CD4-positive, alpha-beta memory T cell (primary cell): ENCODE results near the gene STEAP2. TPM values are rescaled to one million over a fixed set of nuclear protein-coding genes. Genes with fewer than 3 reads are reported as not detected.
A peak's percentile ranks its signal among the peaks of the same experiment; 100 is the strongest.

ENCODE experiments used
- CTCF ChIA-PET: fragments of 350-600 bp; sonication (Branson Sonifier 250); formaldehyde crosslinking; loops from one replicate; lab custom pipeline; 2021; ENCODE audit warnings: inconsistent platforms; ENCODE audit not compliant: partially characterized antibody; lab: Charles Lee
- POLR2A ChIA-PET: fragments of 350-600 bp; sonication (Branson Sonifier 250); formaldehyde crosslinking; loops from one replicate; lab custom pipeline; 2021; ENCODE audit not compliant: partially characterized antibody; lab: Charles Lee
- DNase-seq, 5 donors: peaks; one replicate each; pipeline versions ENCODE4 v3.0.0 to v3.0.0-alpha.2; 2020 to 2022; ENCODE audit warnings: mixed read lengths in 1 of 5
- H3K27ac ChIP-seq: one replicate; pipeline ENCODE4 v1.7.0; 2013; ENCODE audit warnings: low read depth, low read length
- H3K27me3 ChIP-seq: 2 replicates; pipeline ENCODE4 v1.7.0; 2013; ENCODE audit warnings: mild to moderate bottlenecking, low read length, moderate library complexity; ENCODE audit not compliant: insufficient read depth
- H3K36me3 ChIP-seq: 2 replicates; pipeline ENCODE4 v1.7.0; 2013; ENCODE audit warnings: mild to moderate bottlenecking, low read length, moderate library complexity; ENCODE audit not compliant: insufficient read depth
- H3K4me1 ChIP-seq: 2 replicates; pipeline ENCODE4 v1.7.0; 2013; ENCODE audit warnings: mild to moderate bottlenecking, low read length, moderate library complexity; ENCODE audit not compliant: insufficient read depth
- H3K4me3 ChIP-seq, 2 donors: one replicate each; pipeline ENCODE4 v1.7.0; 2013; ENCODE audit warnings: low read length in 2 of 2, mild to moderate bottlenecking in 1 of 2
- H3K9me3 ChIP-seq, 2 donors: one replicate each; pipeline ENCODE4 v1.7.0; 2013; ENCODE audit warnings: low read length in 2 of 2, control low read depth in 1 of 2; ENCODE audit not compliant: control insufficient read depth in 1 of 2
- H3K27ac Mint-ChIP-seq, 7 donors: one replicate each; pipeline ENCODE4 v1.8.0; 2020 to 2021; ENCODE audit warnings: mixed read lengths in 7 of 7, mild to moderate bottlenecking in 6 of 7, inconsistent platforms in 3 of 7, moderate library complexity in 3 of 7
- H3K27me3 Mint-ChIP-seq, 2 donors: one replicate each; pipeline ENCODE4 v1.8.0; 2020 to 2021; ENCODE audit warnings: mixed read lengths in 2 of 2
- H3K36me3 Mint-ChIP-seq, 2 donors: one replicate each; pipeline ENCODE4 v1.8.0; 2020 to 2021; ENCODE audit warnings: mixed read lengths in 2 of 2, inconsistent platforms in 1 of 2, mild to moderate bottlenecking in 1 of 2
- H3K4me1 Mint-ChIP-seq, 4 donors: one replicate each; pipeline ENCODE4 v1.8.0; 2020 to 2021; ENCODE audit warnings: mixed read lengths in 4 of 4, mild to moderate bottlenecking in 1 of 4
- H3K4me3 Mint-ChIP-seq, 8 donors: one replicate each; pipeline ENCODE4 v1.8.0; 2020 to 2021; ENCODE audit warnings: mixed read lengths in 8 of 8, mild to moderate bottlenecking in 7 of 8, moderate library complexity in 6 of 8, inconsistent platforms in 3 of 8
- H3K9me3 Mint-ChIP-seq, 8 donors: one replicate each; pipeline ENCODE4 v1.8.0; 2020 to 2021; ENCODE audit warnings: mixed read lengths in 8 of 8, mild to moderate bottlenecking in 5 of 8, inconsistent platforms in 3 of 8, moderate library complexity in 1 of 8
- intact Hi-C: fragments of 100-400 bp; cut with micrococcal nuclease; formaldehyde crosslinking; loops from one replicate; pipeline ENCODE4 v1.15.1; 2023
- polyA plus RNA-seq, 2 donors: library from polyadenylated mRNA; unstranded; fragments of 300-500 nt; fragmentation: Illumina TruSeq; gene quantifications; one replicate each; pipeline ENCODE4 v1.2.3, GENCODE V29; 2021
- total RNA-seq, 2 experiments: library from RNA; stranded (reverse); gene quantifications; one replicate each; pipeline ENCODE4 v1.2.3, GENCODE V29; 2021

STEAP2 gene
- total and polyA plus RNA-seq, 4 experiments from 2014 or later: 0.06 TPM; not detected in 3

GRCh38 chr7:90172624-90173023 lies 38.9 kb upstream of the STEAP2 start:
- H3K4me3 ChIP-seq: no peak overlapping the region
- no peak for DNase-seq
- no peaks in the 10 kb centered on the region for H3K4me1 ChIP-seq
- H3K27ac Mint-ChIP-seq: no peak overlapping the region
- no peak overlapping the region for H3K27ac ChIP-seq
- CTCF ChIA-PET: interaction anchor here (1.7 kb wide), 1 partner anchor 19 kb away, joined by 6 read pairs; the partner anchor contains the start of gene STEAP1
- no peaks in the 10 kb centered on the region for H3K36me3 ChIP-seq
- peaks cover 11 to 12% of the 10 kb centered on the region in 2 donors for H3K27me3 Mint-ChIP-seq
- no peak overlapping the region for H3K4me3 Mint-ChIP-seq
- intact Hi-C loops: no loop called here
- no peaks in the 10 kb centered on the region for H3K4me1 Mint-ChIP-seq
- no peaks in the 10 kb centered on the region for H3K36me3 Mint-ChIP-seq
- no peaks in the 10 kb centered on the region for H3K9me3 ChIP-seq
- no peaks in the 10 kb centered on the region for H3K27me3 ChIP-seq
- peaks cover 0 to 6% (median 1%) of the 10 kb centered on the region in 8 donors for H3K9me3 Mint-ChIP-seq
- POLR2A ChIA-PET: no interaction called here

DNA sequence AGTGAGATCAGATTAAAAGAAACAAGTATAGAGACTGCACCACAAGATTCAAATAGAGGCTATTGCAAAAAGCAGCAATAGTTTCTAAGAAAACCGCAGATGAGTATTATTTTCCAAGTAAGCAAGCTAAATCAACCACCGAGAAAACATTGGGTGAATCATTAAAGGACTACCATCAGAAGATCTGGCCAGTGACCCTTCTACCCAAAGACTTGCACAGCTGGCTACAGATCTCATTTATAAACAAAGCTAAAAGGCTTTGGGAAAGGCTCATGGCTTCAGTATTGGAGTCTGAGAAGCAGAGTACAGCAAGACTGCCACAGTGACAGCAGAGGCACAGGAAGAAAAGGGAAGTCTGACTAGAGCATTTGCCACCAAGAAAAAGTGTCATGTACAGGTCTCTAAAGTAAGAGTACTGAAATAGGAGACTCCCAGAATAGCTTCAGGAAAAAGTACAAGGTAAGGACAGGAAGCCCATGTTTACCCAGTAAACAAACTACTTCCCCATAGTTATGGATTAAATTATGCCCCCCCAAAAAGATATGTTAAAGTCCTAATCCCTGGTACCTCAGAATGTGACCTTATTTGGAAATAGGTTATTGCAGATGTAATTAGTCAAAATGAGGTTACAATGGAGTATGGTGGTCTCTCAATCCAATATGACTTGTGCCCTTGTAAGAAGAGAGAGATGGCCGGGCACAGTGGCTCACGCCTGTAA lies 38.3 kb upstream of the STEAP2 start:
- Mint-ChIP-seq H3K27ac (no peak overlapping the region), H3K4me1 (no peaks in the 10 kb centered on the region), H3K27me3 (peaks cover 11 to 12% of the 10 kb centered on the region in 2 donors), H3K9me3 (peaks cover 0 to 6% (median 1%) of the 10 kb centered on the region in 8 donors), H3K36me3 (no peaks in the 10 kb centered on the region), H3K4me3 (no peak overlapping the region)
- intact Hi-C loops: no loop called here
- ChIA-PET CTCF (interaction anchor here (1.7 kb wide), 1 partner anchor 20 kb away, joined by 6 read pairs; the partner anchor contains the start of gene STEAP1), POLR2A (no interaction called here)
- H3K4me1 ChIP-seq: no peaks in the 10 kb centered on the region
- no peak overlapping the region for H3K4me3 ChIP-seq
- H3K27me3 ChIP-seq: no peaks in the 10 kb centered on the region
- H3K9me3 ChIP-seq: no peaks in the 10 kb centered on the region
- H3K27ac ChIP-seq: no peak overlapping the region
- DNase-seq: no peak
- no peaks in the 10 kb centered on the region for H3K36me3 ChIP-seq

GRCh38 chr7:90175667-90176066 lies 35.9 kb upstream of the STEAP2 start:
- no peak overlapping the region for H3K27ac Mint-ChIP-seq
- Histone ChIP-seq H3K27ac (no peak overlapping the region), H3K27me3 (no peaks in the 10 kb centered on the region), H3K36me3 (no peaks in the 10 kb centered on the region), H3K4me3 (no peak overlapping the region), H3K4me1 (no peaks in the 10 kb centered on the region), H3K9me3 (no peaks in the 10 kb centered on the region)
- CTCF ChIA-PET: no interaction called here
- DNase-seq: no peak
- peaks cover 0 to 3% (median 0%) of the 10 kb centered on the region in 8 donors for H3K9me3 Mint-ChIP-seq
- no peak overlapping the region for H3K4me3 Mint-ChIP-seq
- POLR2A ChIA-PET: no interaction called here
- H3K4me1 Mint-ChIP-seq: peaks cover 0 to 8% (median 4%) of the 10 kb centered on the region in 4 donors
- H3K36me3 Mint-ChIP-seq: no peaks in the 10 kb centered on the region
- H3K27me3 Mint-ChIP-seq: peaks cover 10% of the 10 kb centered on the region in 2 donors
- intact Hi-C loops: no loop called here

GRCh38 chr7:90176195-90176594 lies 35.3 kb upstream of the STEAP2 start:
- H3K27ac ChIP-seq: no peak overlapping the region
- H3K4me3 Mint-ChIP-seq: no peak overlapping the region
- no peaks in the 10 kb centered on the region for H3K27me3 ChIP-seq
- H3K4me3 ChIP-seq: no peak overlapping the region
- POLR2A ChIA-PET: no interaction called here
- no peaks in the 10 kb centered on the region for H3K9me3 ChIP-seq
- no peaks in the 10 kb centered on the region for H3K36me3 Mint-ChIP-seq
- DNase-seq: no peak
- no peak overlapping the region for H3K27ac Mint-ChIP-seq
- H3K9me3 Mint-ChIP-seq: no peaks in the 10 kb centered on the region
- intact Hi-C loops: no loop called here
- H3K27me3 Mint-ChIP-seq: peaks cover 6% of the 10 kb centered on the region in 2 donors
- H3K36me3 ChIP-seq: no peaks in the 10 kb centered on the region
- H3K4me1 Mint-ChIP-seq: peaks cover 0 to 8% (median 4%) of the 10 kb centered on the region in 4 donors
- no peaks in the 10 kb centered on the region for H3K4me1 ChIP-seq
- CTCF ChIA-PET: no interaction called here

- H3K4me1 ChIP-seq: no peaks in the 10 kb centered on the region
- no peak overlapping the region for H3K4me3 Mint-ChIP-seq
- no peaks in the 10 kb centered on the region for H3K36me3 ChIP-seq
- no peaks in the 10 kb centered on the region for H3K36me3 Mint-ChIP-seq
- H3K4me1 Mint-ChIP-seq: peaks cover 0 to 8% (median 4%) of the 10 kb centered on the region in 4 donors
- no peaks in the 10 kb centered on the region for H3K9me3 Mint-ChIP-seq
- no peaks in the 10 kb centered on the region for H3K27me3 ChIP-seq
- H3K27me3 Mint-ChIP-seq: peaks cover 0 to 2% of the 10 kb centered on the region in 2 donors
- H3K9me3 ChIP-seq: no peaks in the 10 kb centered on the region
- POLR2A ChIA-PET: no interaction called here
- intact Hi-C loops: no loop called here
- H3K27ac ChIP-seq: no peak overlapping the region
- no peak overlapping the region for H3K27ac Mint-ChIP-seq
- CTCF ChIA-PET: interaction anchor here (0.8 to 1.4 kb wide), 4 partner anchors 16 to 168 kb away, joined by 3 to 5 read pairs (median 3); partner anchors contain the start of genes GTPBP10 and STEAP1
- H3K4me3 ChIP-seq: no peak overlapping the region
- DNase-seq: no peak
Measured at GRCh38 chr7:90178166-90178565, 33.4 kb upstream of the STEAP2 start.

- H3K27ac Mint-ChIP-seq: no peak overlapping the region
- H3K9me3 Mint-ChIP-seq: no peaks in the 10 kb centered on the region
- intact Hi-C loops: no loop called here
- Histone ChIP-seq H3K4me3 (no peak overlapping the region), H3K9me3 (no peaks in the 10 kb centered on the region), H3K36me3 (no peaks in the 10 kb centered on the region), H3K4me1 (no peaks in the 10 kb centered on the region), H3K27ac (no peak overlapping the region), H3K27me3 (no peaks in the 10 kb centered on the region)
- H3K36me3 Mint-ChIP-seq: no peaks in the 10 kb centered on the region
- peak overlapping the region in 2 of 8 donors; percentile 0 to 43 for H3K4me3 Mint-ChIP-seq
- POLR2A ChIA-PET: no interaction called here
- CTCF ChIA-PET: interaction anchor here (0.8 to 1.4 kb wide), 4 partner anchors 15 to 167 kb away, joined by 3 to 5 read pairs (median 3); partner anchors contain the start of genes GTPBP10 and STEAP1
- H3K27me3 Mint-ChIP-seq: no peaks in the 10 kb centered on the region
- H3K4me1 Mint-ChIP-seq: peaks cover 0 to 8% (median 4%) of the 10 kb centered on the region in 4 donors
- no peak for DNase-seq
Measured at GRCh38 chr7:90178679-90179278, 32.8 kb upstream of the STEAP2 start.

DNA sequence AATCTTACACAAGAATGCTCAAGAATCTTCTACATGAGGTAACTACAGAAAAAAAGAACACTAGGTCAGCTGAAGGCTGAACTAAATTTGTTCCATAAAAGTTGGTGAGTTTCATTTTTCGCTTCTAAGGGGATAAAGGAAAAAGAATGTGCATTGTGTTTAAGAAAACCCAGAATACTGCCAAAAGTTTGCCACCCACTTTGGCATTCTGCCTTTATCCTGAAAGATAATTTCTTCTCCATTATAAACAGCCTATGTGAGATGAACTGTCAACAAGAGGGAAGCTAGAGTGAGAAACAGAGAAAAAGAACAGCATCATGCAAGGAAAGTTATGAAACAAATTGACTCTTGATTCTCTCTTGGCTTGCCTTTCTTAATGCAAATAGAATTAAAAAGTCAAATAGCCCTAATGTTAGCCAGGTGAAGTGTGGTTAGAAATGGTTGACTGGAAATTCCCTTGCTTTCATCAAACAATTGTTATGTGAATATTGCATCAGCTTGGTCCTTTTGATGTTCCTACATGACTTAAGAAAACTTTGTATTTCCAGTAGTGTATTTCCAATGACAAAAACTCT lies 31.4 kb upstream of the STEAP2 start:
- H3K4me1 ChIP-seq: no peaks in the 10 kb centered on the region
- no peak overlapping the region for H3K27ac Mint-ChIP-seq

More for the DNA sequence above, 31.4 kb upstream of the STEAP2 start:
- ChIA-PET CTCF (no interaction called here), POLR2A (no interaction called here)
- Mint-ChIP-seq H3K27me3 (peaks cover 0 to 3% of the 10 kb centered on the region in 2 donors), H3K36me3 (no peaks in the 10 kb centered on the region), H3K4me1 (peaks cover 0 to 8% (median 4%) of the 10 kb centered on the region in 4 donors), H3K9me3 (peaks cover 0 to 3% (median 0%) of the 10 kb centered on the region in 8 donors), H3K4me3 (no peak overlapping the region)
- H3K9me3 ChIP-seq: no peaks in the 10 kb centered on the region
- H3K36me3 ChIP-seq: no peaks in the 10 kb centered on the region
- no peak overlapping the region for H3K27ac ChIP-seq
- no peak overlapping the region for H3K4me3 ChIP-seq
- no peak for DNase-seq
- intact Hi-C loops: no loop called here
- H3K27me3 ChIP-seq: no peaks in the 10 kb centered on the region
